Measurements from ENCODE around the gene CAPN2. TPM values are rescaled to one million over a fixed set of nuclear protein-coding genes. Genes with fewer than 3 reads are reported as not detected.
A peak's percentile ranks its signal among the peaks of the same experiment; 100 is the strongest.

The CAPN2 gene
- polyA plus RNA-seq, 3 donors: 127 to 186 (median 182) TPM

DNA sequence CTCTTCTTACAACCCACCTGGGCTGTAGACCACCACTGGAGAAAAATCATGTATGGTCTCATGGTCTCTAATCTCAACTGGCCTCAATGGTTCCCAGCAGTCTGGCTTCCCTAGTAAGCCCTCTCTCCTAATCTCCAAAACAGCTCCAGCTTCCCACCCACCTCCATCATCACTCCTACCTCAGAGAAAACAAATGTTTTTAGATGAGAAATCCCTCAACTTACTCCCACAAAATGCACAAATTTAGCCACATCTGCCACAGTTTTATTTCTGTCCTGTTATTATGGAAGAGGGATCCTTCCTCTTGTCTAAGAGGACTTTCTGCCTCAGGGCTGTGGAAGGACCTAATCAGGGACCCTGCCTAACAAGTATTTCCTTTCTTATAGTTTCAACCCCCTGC, 101.3 kb downstream of the CAPN2 start:
- Mint-ChIP-seq H3K4me1 (no peaks in the 10 kb centered on the region), H3K36me3 (peaks cover 58 to 68% of the 10 kb centered on the region in 2 donors), H3K27ac (peak overlapping the region in 4 of 7 donors; percentile 16 to 84 (median 36)), H3K4me3 (no peak overlapping the region), H3K9me3 (peaks cover 0 to 2% (median 0%) of the 10 kb centered on the region in 7 donors), H3K27me3 (ENCODE audit: low read depth in 3 of 3) (peaks cover 0 to 3% (median 0%) of the 10 kb centered on the region in 3 donors)
- H3K4me3 ChIP-seq (replicated peaks in 1 of 3; ENCODE audit: low read depth in 2 of 3, low read length in 3 of 3): no peak overlapping the region
- H3K9me3 ChIP-seq (replicated peaks in 1 of 2; ENCODE audit: control insufficient read depth in 1 of 2, insufficient read depth in 1 of 2, low read length in 2 of 2): no peaks in the 10 kb centered on the region
- H3K79me2 ChIP-seq (ENCODE audit: insufficient read depth, low read length): peaks cover 49% of the 10 kb centered on the region
- no peaks in the 10 kb centered on the region for H3K4me1 ChIP-seq (ENCODE audit: control insufficient read depth in 1 of 2, insufficient read depth in 2 of 2, low read length in 2 of 2)
- H2AFZ ChIP-seq (ENCODE audit: insufficient read depth, low read depth, low read length, poor library complexity, severe bottlenecking): no peak overlapping the region
- H3K36me3 ChIP-seq (replicated peaks in 1 of 2; ENCODE audit: control insufficient read depth in 1 of 2, insufficient read depth in 2 of 2, low read length in 2 of 2): peaks cover 42 to 75% of the 10 kb centered on the region in 2 donors
- H3K4me2 ChIP-seq (replicated peaks; ENCODE audit: extremely low read depth, low read length, poor library complexity, severe bottlenecking): no peak overlapping the region
- no peaks in the 10 kb centered on the region for H3K27me3 ChIP-seq (ENCODE audit: control insufficient read depth in 2 of 2, insufficient read depth in 2 of 2, low read length in 2 of 2)
- TF ChIP-seq, protein P1, sequence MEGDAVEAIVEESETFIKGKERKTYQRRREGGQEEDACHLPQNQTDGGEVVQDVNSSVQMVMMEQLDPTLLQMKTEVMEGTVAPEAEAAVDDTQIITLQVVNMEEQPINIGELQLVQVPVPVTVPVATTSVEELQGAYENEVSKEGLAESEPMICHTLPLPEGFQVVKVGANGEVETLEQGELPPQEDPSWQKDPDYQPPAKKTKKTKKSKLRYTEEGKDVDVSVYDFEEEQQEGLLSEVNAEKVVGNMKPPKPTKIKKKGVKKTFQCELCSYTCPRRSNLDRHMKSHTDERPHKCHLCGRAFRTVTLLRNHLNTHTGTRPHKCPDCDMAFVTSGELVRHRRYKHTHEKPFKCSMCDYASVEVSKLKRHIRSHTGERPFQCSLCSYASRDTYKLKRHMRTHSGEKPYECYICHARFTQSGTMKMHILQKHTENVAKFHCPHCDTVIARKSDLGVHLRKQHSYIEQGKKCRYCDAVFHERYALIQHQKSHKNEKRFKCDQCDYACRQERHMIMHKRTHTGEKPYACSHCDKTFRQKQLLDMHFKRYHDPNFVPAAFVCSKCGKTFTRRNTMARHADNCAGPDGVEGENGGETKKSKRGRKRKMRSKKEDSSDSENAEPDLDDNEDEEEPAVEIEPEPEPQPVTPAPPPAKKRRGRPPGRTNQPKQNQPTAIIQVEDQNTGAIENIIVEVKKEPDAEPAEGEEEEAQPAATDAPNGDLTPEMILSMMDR (IDR thresholded peaks at IDR 0.05): no peak
- intact Hi-C loops (cut with micrococcal nuclease): no loop called here
- no peak overlapping the region for H3K9ac ChIP-seq (ENCODE audit: insufficient read depth, low read length, poor library complexity, severe bottlenecking)
- peaks cover 37% of the 10 kb centered on the region for H4K20me1 ChIP-seq (ENCODE audit: insufficient read depth, low read length)
- H3K27ac ChIP-seq (ENCODE audit: low read depth in 1 of 2, low read length in 2 of 2): peak overlapping the region in 1 of 2 donors; percentile 30
- no peak for DNase-seq

DNA sequence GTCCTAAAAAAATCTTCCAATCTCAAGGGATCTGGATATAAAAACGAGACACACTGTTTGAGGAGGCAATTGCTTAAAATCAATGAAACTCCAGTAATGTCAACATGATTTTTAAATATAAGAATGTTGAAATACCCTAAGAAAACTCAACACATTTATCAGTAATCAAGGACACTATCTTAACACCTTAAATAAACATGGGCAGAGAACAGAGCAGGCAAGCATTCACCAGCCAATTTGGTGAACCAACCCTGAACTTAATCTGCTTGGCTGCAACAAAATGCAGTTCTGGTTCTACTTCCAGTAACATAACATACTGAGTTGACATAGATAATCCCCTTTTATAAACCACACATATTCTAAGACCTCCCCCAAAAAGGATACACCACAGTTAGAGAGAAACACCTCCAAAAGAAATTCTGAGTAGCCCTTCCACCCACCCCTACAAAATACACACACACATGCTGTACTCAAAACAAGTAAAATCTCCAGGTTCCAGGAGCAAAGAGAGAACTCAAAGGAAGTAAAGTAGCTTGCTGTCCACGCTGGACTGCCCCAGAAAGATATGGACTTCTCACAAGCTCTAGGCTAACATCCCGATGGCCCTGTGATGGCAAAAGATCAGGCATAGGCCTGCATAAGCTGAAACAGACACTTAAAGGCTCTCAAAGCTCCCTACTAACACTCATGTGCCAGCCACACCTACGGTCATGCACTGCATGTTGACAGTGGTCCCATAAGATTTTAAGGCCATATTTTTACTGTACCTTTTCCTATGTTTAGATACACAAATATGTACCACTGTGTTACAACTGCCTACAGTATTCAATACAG, 102.9 kb downstream of the CAPN2 start:
- H3K9me3 ChIP-seq (replicated peaks in 1 of 2; ENCODE audit: control insufficient read depth in 1 of 2, insufficient read depth in 1 of 2, low read length in 2 of 2): no peaks in the 10 kb centered on the region
- H3K27me3 ChIP-seq (ENCODE audit: control insufficient read depth in 2 of 2, insufficient read depth in 2 of 2, low read length in 2 of 2): no peaks in the 10 kb centered on the region
- intact Hi-C loops (cut with micrococcal nuclease): no loop called here
- peaks cover 0 to 4% of the 10 kb centered on the region in 2 donors for H3K4me1 ChIP-seq (ENCODE audit: control insufficient read depth in 1 of 2, insufficient read depth in 2 of 2, low read length in 2 of 2)
- H3K4me3 Mint-ChIP-seq: no peak overlapping the region
- peaks cover 0 to 3% (median 0%) of the 10 kb centered on the region in 3 donors for H3K27me3 Mint-ChIP-seq (ENCODE audit: low read depth in 3 of 3)
- H3K9ac ChIP-seq (ENCODE audit: insufficient read depth, low read length, poor library complexity, severe bottlenecking): no peak overlapping the region
- 83% methylated on average over 1 of the region's 4 CpGs for WGBS (ENCODE audit: insufficient coverage)
- no peak overlapping the region for H2AFZ ChIP-seq (ENCODE audit: insufficient read depth, low read depth, low read length, poor library complexity, severe bottlenecking)
- peaks cover 8% of the 10 kb centered on the region for H3K4me1 Mint-ChIP-seq
- H3K4me2 ChIP-seq (replicated peaks; ENCODE audit: extremely low read depth, low read length, poor library complexity, severe bottlenecking): no peak overlapping the region
- H4K20me1 ChIP-seq (ENCODE audit: insufficient read depth, low read length): peaks cover 43% of the 10 kb centered on the region
- H3K4me3 ChIP-seq (replicated peaks in 1 of 3; ENCODE audit: low read depth in 2 of 3, low read length in 3 of 3): no peak overlapping the region
- peak overlapping the region in 1 of 2 donors; percentile 31 for H3K27ac ChIP-seq (ENCODE audit: low read depth in 1 of 2, low read length in 2 of 2)
- H3K36me3 Mint-ChIP-seq: peaks cover 58 to 68% of the 10 kb centered on the region in 2 donors
- peaks cover 43 to 76% of the 10 kb centered on the region in 2 donors for H3K36me3 ChIP-seq (replicated peaks in 1 of 2; ENCODE audit: control insufficient read depth in 1 of 2, insufficient read depth in 2 of 2, low read length in 2 of 2)
- H3K9me3 Mint-ChIP-seq: peaks cover 0 to 2% (median 0%) of the 10 kb centered on the region in 7 donors
- H3K27ac Mint-ChIP-seq: peak overlapping the region in 4 of 7 donors; percentile 1 to 45 (median 11)
- no peak for DNase-seq
- H3K79me2 ChIP-seq (ENCODE audit: insufficient read depth, low read length): peaks cover 62% of the 10 kb centered on the region
- TF ChIP-seq, protein P1 (IDR thresholded peaks at IDR 0.05): no peak

Measured in CD14-positive monocyte (primary cell).